ENCODE results near the gene BANF2. TPM values are rescaled to one million over a fixed set of nuclear protein-coding genes. Genes with fewer than 3 reads are reported as not detected.
"Not testable (repeated sequence)": the region's sequence is repeated elsewhere in the genome, so short reads cannot be mapped to it uniquely, and the experiment has no call there.

Gene BANF2
- total RNA-seq, 6 experiments from 2014 or later = not detected

GRCh38 chr20:17775600-17775999 lies 75.8 kb downstream of the BANF2 start:
- Histone ChIP-seq H3K27me3 (no peaks in the 10 kb centered on the region), H3K36me3 (no peaks in the 10 kb centered on the region), H3K4me3 (no peak overlapping the region), H3K27ac (no peak overlapping the region), H3K9me3 (no peaks in the 10 kb centered on the region), H3K4me1 (no peaks in the 10 kb centered on the region)
- no peak for TF ChIP-seq POLR2A (IDR thresholded peaks at IDR 0.05)
- TF ChIP-seq, protein P1, sequence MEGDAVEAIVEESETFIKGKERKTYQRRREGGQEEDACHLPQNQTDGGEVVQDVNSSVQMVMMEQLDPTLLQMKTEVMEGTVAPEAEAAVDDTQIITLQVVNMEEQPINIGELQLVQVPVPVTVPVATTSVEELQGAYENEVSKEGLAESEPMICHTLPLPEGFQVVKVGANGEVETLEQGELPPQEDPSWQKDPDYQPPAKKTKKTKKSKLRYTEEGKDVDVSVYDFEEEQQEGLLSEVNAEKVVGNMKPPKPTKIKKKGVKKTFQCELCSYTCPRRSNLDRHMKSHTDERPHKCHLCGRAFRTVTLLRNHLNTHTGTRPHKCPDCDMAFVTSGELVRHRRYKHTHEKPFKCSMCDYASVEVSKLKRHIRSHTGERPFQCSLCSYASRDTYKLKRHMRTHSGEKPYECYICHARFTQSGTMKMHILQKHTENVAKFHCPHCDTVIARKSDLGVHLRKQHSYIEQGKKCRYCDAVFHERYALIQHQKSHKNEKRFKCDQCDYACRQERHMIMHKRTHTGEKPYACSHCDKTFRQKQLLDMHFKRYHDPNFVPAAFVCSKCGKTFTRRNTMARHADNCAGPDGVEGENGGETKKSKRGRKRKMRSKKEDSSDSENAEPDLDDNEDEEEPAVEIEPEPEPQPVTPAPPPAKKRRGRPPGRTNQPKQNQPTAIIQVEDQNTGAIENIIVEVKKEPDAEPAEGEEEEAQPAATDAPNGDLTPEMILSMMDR (IDR thresholded peaks at IDR 0.05) = no peak
- WGBS (ENCODE audit: insufficient coverage, low coverage, low lambda C conversion rate, missing lambda C conversion rate) = 92% methylated on average over 2 of the region's 5 CpGs
- no peak for DNase-seq
- ATAC-seq = no peak
- intact Hi-C loops (cut with DNase I) = no loop called here

GRCh38 chr20:17776551-17776950 lies 76.8 kb downstream of the BANF2 start:
- 83% methylated on average over 2 of the region's 2 CpGs for WGBS (ENCODE audit: insufficient coverage, low coverage, low lambda C conversion rate, missing lambda C conversion rate)
- no peaks in the 10 kb centered on the region for H3K4me1 ChIP-seq
- DNase-seq (no peak), ATAC-seq (no peak)
- no peaks in the 10 kb centered on the region for H3K9me3 ChIP-seq
- intact Hi-C loops (cut with DNase I) = no loop called here
- no peak overlapping the region for H3K4me3 ChIP-seq
- TF ChIP-seq, protein P1 (IDR thresholded peaks at IDR 0.05) = no peak
- TF ChIP-seq POLR2A (IDR thresholded peaks at IDR 0.05) = no peak
- H3K27me3 ChIP-seq = no peaks in the 10 kb centered on the region
- H3K27ac ChIP-seq = no peak overlapping the region
- no peaks in the 10 kb centered on the region for H3K36me3 ChIP-seq

GRCh38 chr20:17779011-17779410 lies 79.2 kb downstream of the BANF2 start:
- H3K9me3 ChIP-seq; H3K36me3 ChIP-seq; H3K27ac ChIP-seq; intact Hi-C loops (cut with DNase I); H3K27me3 ChIP-seq; H3K4me1 ChIP-seq; H3K4me3 ChIP-seq; DNase-seq; ATAC-seq: not testable (repeated sequence)
- 80% methylated on average over 5 of the region's 32 CpGs for WGBS (ENCODE audit: insufficient coverage, low coverage, low lambda C conversion rate, missing lambda C conversion rate)

GRCh38 chr20:17782768-17783167 lies 83.0 kb downstream of the BANF2 start:
- Histone ChIP-seq H3K4me3 (no peak overlapping the region), H3K4me1 (no peaks in the 10 kb centered on the region), H3K27me3 (no peaks in the 10 kb centered on the region), H3K9me3 (no peaks in the 10 kb centered on the region), H3K36me3 (no peaks in the 10 kb centered on the region), H3K27ac (no peak overlapping the region)
- ATAC-seq (no peak), DNase-seq (no peak)
- 62% methylated on average over 3 of the region's 3 CpGs for WGBS (ENCODE audit: insufficient coverage, low coverage, low lambda C conversion rate, missing lambda C conversion rate)
- TF ChIP-seq, protein P1 (IDR thresholded peaks at IDR 0.05) = no peak
- no peak for TF ChIP-seq POLR2A (IDR thresholded peaks at IDR 0.05)
- intact Hi-C loops (cut with DNase I) = no loop called here

- Histone ChIP-seq H3K4me3 (no peak overlapping the region), H3K27ac (no peak overlapping the region), H3K4me1 (no peaks in the 10 kb centered on the region), H3K36me3 (no peaks in the 10 kb centered on the region), H3K27me3 (no peaks in the 10 kb centered on the region), H3K9me3 (no peaks in the 10 kb centered on the region)
- intact Hi-C loops (cut with DNase I) = no loop called here
- no peak for DNase-seq
- peak in 2 of 4 donors; percentile 19 for ATAC-seq
- TF ChIP-seq POLR2A (IDR thresholded peaks at IDR 0.05) = no peak
- TF ChIP-seq, protein P1 (IDR thresholded peaks at IDR 0.05) = no peak
- 38% methylated on average over 6 of the region's 6 CpGs for WGBS (ENCODE audit: insufficient coverage, low coverage, low lambda C conversion rate, missing lambda C conversion rate)
Measured at GRCh38 chr20:17783671-17784070, 83.9 kb downstream of the BANF2 start.
